ELF-1 (cell line): Measurements from ENCODE around the gene CLRN3.

ENCODE experiments used
- DNase-seq: peaks from one replicate; pipeline ENCODE4 v3.0.0-alpha.2; 2016; ENCODE audit warnings: low read depth, low spot score

Gene CLRN3

GRCh38 chr10:127874671-127875448 lies 17.9 kb downstream of the CLRN3 start:
- no peak for DNase-seq

GRCh38 chr10:127873901-127874470 lies 18.8 kb downstream of the CLRN3 start:
- no peak for DNase-seq

- no peak for DNase-seq
Observed at GRCh38 chr10:127872871-127873600, 19.7 kb downstream of the CLRN3 start.

GRCh38 chr10:127872011-127872761 lies 20.6 kb downstream of the CLRN3 start:
- no peak for DNase-seq

GRCh38 chr10:127871631-127872010 lies 21.1 kb downstream of the CLRN3 start:
- DNase-seq = no peak

- DNase-seq = no peak
Observed at GRCh38 chr10:127869329-127869728, 23.4 kb downstream of the CLRN3 start.

- no peak for DNase-seq
Observed at GRCh38 chr10:127867805-127868204, 24.9 kb downstream of the CLRN3 start.

GRCh38 chr10:127866276-127867013 lies 26.3 kb downstream of the CLRN3 start:
- no peak for DNase-seq

GRCh38 chr10:127863231-127863825 lies 29.4 kb downstream of the CLRN3 start:
- DNase-seq = no peak

GRCh38 chr10:127860592-127860991 lies 32.1 kb downstream of the CLRN3 start:
- no peak for DNase-seq

GRCh38 chr10:127855976-127856375 lies 36.8 kb downstream of the CLRN3 start:
- no peak for DNase-seq

- DNase-seq = no peak
Observed at GRCh38 chr10:127855591-127855881, 37.2 kb downstream of the CLRN3 start.

- DNase-seq = no peak
Observed at GRCh38 chr10:127854769-127855590, 37.8 kb downstream of the CLRN3 start.

- DNase-seq = peak; percentile 73
Observed at GRCh38 chr10:127853868-127854768, 38.6 kb downstream of the CLRN3 start.

GRCh38 chr10:127852456-127852855 lies 40.3 kb downstream of the CLRN3 start:
- DNase-seq = no peak

GRCh38 chr10:127851661-127852194 lies 41.0 kb downstream of the CLRN3 start:
- no peak for DNase-seq

GRCh38 chr10:127850944-127851343 lies 41.8 kb downstream of the CLRN3 start:
- no peak for DNase-seq

- no peak for DNase-seq
Observed at GRCh38 chr10:127849921-127850320, 42.8 kb downstream of the CLRN3 start.

- no peak for DNase-seq
Observed at GRCh38 chr10:127849224-127849623, 43.5 kb downstream of the CLRN3 start.
